Measurements from ENCODE around the gene PHF2.

Gene PHF2

DNA sequence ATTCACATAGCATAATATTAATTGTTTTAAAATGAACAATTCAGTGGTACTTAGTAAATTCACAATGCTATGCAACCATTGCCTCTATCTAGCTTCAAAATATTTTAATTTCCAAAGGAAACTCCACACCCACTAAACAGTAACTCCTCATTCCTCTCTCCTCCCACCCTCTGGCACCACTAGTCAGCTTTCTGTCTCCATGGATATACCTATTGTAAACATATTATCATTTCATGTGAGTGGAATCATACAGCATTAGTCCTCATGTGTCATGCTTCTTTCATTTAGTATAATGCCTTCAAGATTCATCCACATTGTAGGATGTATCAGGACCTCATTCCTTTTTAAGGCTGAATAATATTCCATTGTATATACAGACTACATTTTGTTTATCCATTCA lies 48.6 kb downstream of the PHF2 start (continued):
- TF ChIP-seq ZNF341 (tag by site-specific recombination; IDR thresholded peaks at IDR 0.05; ENCODE audit: low read depth) = no peak
- no peak for TF ChIP-seq WT1 (tag by site-specific recombination; IDR thresholded peaks at IDR 0.05)

DNA sequence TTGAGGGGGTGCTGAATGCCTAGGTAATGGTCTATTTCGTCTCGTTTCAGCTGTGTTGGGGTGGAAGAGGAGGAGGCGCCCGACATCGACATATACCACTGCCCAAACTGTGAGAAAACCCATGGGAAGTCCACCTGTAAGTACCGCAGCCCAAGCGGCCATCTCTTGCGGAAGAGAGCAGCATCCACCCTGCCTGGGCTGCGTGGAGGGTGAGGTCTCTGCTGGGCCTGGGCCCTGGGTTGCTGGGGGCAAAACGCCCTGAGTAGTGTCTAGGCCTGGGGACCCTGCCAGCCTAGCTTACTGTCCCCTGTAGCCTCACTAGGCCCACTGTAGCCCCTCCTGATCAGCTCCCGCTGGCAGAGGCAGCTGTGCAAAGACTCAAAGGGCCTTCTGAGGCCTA lies 53.5 kb downstream of the PHF2 start:
- Histone ChIP-seq H3K36me3 (ENCODE audit: control insufficient read depth in 2 of 2, insufficient read depth in 1 of 2, low read length in 2 of 2) (peaks cover 0 to 27% of the 10 kb centered on the region in 2 experiments; a peak in 1 of 3 replicates), H3K4me1 (ENCODE audit: control insufficient read depth, insufficient read depth, low read length) (no peaks in the 10 kb centered on the region), H3K4me3 (ENCODE audit: low read depth, low read length) (no peak overlapping the region), H3K27ac (ENCODE audit: extremely low read depth, low read depth, low read length) (no peak overlapping the region), H3K9me3 (ENCODE audit: control insufficient read depth, insufficient read depth, low read depth, low read length) (no peaks in the 10 kb centered on the region)
- TF ChIP-seq, protein P1, sequence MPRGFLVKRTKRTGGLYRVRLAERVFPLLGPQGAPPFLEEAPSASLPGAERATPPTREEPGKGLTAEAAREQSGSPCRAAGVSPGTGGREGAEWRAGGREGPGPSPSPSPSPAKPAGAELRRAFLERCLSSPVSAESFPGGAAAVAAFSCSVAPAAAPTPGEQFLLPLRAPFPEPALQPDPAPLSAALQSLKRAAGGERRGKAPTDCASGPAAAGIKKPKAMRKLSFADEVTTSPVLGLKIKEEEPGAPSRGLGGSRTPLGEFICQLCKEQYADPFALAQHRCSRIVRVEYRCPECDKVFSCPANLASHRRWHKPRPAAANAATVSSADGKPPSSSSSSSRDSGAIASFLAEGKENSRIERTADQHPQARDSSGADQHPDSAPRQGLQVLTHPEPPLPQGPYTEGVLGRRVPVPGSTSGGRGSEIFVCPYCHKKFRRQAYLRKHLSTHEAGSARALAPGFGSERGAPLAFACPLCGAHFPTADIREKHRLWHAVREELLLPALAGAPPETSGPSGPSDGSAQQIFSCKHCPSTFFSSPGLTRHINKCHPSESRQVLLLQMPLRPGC (tag by site-specific recombination; IDR thresholded peaks at IDR 0.05) = no peak
- TF ChIP-seq ZNF37A (tag by site-specific recombination; IDR thresholded peaks at IDR 0.05) = no peak
- TF ChIP-seq, protein P2, sequence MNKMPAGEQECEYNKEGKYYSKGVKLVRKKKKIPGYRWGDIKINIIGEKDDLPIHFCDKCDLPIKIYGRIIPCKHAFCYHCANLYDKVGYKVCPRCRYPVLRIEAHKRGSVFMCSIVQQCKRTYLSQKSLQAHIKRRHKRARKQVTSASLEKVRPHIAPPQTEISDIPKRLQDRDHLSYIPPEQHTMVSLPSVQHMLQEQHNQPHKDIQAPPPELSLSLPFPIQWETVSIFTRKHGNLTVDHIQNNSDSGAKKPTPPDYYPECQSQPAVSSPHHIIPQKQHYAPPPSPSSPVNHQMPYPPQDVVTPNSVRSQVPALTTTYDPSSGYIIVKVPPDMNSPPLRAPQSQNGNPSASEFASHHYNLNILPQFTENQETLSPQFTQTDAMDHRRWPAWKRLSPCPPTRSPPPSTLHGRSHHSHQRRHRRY (tag by site-specific recombination; IDR thresholded peaks at IDR 0.05) = no peak
- no peak for TF ChIP-seq GLI4 (tag by site-specific recombination; IDR thresholded peaks at IDR 0.05)
- no peak for TF ChIP-seq ZNF544 (tag by site-specific recombination; IDR thresholded peaks at IDR 0.05)
- no peak for TF ChIP-seq ZBTB8A (tag by site-specific recombination; IDR thresholded peaks at IDR 0.05)
- TF ChIP-seq TRIM28 (IDR thresholded peaks at IDR 0.05; ENCODE audit: borderline replicate concordance, low read length) = no peak
- TF ChIP-seq MEIS1 (CRISPR knock-in tag; IDR thresholded peaks at IDR 0.05; ENCODE audit: borderline replicate concordance) = no peak
- TF ChIP-seq, protein P3, sequence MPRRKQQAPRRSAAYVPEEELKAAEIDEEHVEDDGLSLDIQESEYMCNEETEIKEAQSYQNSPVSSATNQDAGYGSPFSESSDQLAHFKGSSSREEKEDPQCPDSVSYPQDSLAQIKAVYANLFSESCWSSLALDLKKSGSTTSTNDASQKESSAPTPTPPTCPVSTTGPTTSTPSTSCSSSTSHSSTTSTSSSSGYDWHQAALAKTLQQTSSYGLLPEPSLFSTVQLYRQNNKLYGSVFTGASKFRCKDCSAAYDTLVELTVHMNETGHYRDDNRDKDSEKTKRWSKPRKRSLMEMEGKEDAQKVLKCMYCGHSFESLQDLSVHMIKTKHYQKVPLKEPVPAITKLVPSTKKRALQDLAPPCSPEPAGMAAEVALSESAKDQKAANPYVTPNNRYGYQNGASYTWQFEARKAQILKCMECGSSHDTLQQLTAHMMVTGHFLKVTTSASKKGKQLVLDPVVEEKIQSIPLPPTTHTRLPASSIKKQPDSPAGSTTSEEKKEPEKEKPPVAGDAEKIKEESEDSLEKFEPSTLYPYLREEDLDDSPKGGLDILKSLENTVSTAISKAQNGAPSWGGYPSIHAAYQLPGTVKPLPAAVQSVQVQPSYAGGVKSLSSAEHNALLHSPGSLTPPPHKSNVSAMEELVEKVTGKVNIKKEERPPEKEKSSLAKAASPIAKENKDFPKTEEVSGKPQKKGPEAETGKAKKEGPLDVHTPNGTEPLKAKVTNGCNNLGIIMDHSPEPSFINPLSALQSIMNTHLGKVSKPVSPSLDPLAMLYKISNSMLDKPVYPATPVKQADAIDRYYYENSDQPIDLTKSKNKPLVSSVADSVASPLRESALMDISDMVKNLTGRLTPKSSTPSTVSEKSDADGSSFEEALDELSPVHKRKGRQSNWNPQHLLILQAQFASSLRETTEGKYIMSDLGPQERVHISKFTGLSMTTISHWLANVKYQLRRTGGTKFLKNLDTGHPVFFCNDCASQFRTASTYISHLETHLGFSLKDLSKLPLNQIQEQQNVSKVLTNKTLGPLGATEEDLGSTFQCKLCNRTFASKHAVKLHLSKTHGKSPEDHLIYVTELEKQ (tag by site-specific recombination; IDR thresholded peaks at IDR 0.05; ENCODE audit: borderline replicate concordance) = no peak
- CTCF ChIA-PET = no interaction called here
- POLR2A ChIA-PET = no interaction called here

DNA sequence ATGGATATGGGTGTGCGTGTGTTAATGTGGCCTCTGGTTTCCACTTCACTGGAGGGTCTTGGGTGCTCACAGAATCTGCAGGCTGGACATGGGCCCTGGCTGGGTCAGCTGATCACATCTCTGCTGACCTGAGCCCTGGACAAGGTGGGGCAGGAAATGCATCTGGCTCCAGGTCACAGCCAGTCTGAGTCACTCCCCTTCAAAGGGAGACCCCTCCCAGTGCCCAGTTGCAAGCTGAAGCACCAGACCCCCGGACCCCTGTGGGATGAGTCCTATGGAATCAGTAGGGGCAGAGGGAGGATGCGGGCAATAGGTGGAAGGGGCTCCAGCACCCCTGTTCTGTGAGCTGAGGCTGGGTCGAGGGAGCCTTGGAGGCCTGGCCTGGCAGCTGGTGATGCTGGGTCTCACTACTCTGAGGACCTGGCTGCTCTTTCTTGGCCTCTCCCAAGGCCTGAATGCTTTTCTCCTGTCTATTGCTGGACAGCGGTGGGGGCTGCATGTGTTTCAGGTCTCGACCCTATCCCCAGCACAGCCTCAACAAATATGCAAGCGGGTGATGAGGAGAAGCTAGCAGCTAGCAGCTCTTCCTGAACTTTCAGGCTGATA lies 54.5 kb downstream of the PHF2 start:
- H3K4me1 ChIP-seq (ENCODE audit: control insufficient read depth, insufficient read depth, low read length) = no peaks in the 10 kb centered on the region
- CTCF ChIA-PET = interaction anchor here (0.6 kb wide), 1 partner anchor 12 kb away, joined by 3 read pairs; no protein-coding TSS in a partner anchor
- no peak overlapping the region for H3K27ac ChIP-seq (ENCODE audit: extremely low read depth, low read depth, low read length)
- TF ChIP-seq, protein P4, sequence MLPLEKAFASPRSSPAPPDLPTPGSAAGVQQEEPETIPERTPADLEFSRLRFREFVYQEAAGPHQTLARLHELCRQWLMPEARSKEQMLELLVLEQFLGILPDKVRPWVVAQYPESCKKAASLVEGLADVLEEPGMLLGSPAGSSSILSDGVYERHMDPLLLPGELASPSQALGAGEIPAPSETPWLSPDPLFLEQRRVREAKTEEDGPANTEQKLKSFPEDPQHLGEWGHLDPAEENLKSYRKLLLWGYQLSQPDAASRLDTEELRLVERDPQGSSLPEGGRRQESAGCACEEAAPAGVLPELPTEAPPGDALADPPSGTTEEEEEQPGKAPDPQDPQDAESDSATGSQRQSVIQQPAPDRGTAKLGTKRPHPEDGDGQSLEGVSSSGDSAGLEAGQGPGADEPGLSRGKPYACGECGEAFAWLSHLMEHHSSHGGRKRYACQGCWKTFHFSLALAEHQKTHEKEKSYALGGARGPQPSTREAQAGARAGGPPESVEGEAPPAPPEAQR (tag by site-specific recombination; IDR thresholded peaks at IDR 0.05) = no peak
- no peak for TF ChIP-seq ZFP37 (tag by site-specific recombination; IDR thresholded peaks at IDR 0.05)
- TF ChIP-seq, protein P5, sequence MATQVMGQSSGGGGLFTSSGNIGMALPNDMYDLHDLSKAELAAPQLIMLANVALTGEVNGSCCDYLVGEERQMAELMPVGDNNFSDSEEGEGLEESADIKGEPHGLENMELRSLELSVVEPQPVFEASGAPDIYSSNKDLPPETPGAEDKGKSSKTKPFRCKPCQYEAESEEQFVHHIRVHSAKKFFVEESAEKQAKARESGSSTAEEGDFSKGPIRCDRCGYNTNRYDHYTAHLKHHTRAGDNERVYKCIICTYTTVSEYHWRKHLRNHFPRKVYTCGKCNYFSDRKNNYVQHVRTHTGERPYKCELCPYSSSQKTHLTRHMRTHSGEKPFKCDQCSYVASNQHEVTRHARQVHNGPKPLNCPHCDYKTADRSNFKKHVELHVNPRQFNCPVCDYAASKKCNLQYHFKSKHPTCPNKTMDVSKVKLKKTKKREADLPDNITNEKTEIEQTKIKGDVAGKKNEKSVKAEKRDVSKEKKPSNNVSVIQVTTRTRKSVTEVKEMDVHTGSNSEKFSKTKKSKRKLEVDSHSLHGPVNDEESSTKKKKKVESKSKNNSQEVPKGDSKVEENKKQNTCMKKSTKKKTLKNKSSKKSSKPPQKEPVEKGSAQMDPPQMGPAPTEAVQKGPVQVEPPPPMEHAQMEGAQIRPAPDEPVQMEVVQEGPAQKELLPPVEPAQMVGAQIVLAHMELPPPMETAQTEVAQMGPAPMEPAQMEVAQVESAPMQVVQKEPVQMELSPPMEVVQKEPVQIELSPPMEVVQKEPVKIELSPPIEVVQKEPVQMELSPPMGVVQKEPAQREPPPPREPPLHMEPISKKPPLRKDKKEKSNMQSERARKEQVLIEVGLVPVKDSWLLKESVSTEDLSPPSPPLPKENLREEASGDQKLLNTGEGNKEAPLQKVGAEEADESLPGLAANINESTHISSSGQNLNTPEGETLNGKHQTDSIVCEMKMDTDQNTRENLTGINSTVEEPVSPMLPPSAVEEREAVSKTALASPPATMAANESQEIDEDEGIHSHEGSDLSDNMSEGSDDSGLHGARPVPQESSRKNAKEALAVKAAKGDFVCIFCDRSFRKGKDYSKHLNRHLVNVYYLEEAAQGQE (tag by site-specific recombination; IDR thresholded peaks at IDR 0.05) = 0 out of 2 replicates have a peak, but pooled peaks have one; percentile 15
- TF ChIP-seq GLIS2 (tag by site-specific recombination; IDR thresholded peaks at IDR 0.05) = no peak
- POLR2A ChIA-PET = no interaction called here
- peaks cover 0 to 32% of the 10 kb centered on the region in 2 experiments; a peak in 1 of 3 replicates for H3K36me3 ChIP-seq (ENCODE audit: control insufficient read depth in 2 of 2, insufficient read depth in 1 of 2, low read length in 2 of 2)
- no peak overlapping the region for H3K4me3 ChIP-seq (ENCODE audit: low read depth, low read length)
- no peaks in the 10 kb centered on the region for H3K9me3 ChIP-seq (ENCODE audit: control insufficient read depth, insufficient read depth, low read depth, low read length)

Measured in HEK293 (cell line).